ENCODE data around the gene ZNF292. TPM values are rescaled to one million over a fixed set of nuclear protein-coding genes. Genes with fewer than 3 reads are reported as not detected.

ZNF292 gene
- total RNA-seq, result 27.9 and 28.9 TPM in 2 replicates

GRCh38 chr6:87154993-87155841 is at the start of gene ZNF292:
ZNF292 (plus strand) TSS chr6:87155565; CDS start chr6:87155592, 27 bp downstream.

Other genes starting within 250 kb of the ZNF292 start
- gene HTR1E, start 218.0 kb upstream of the ZNF292 start, total RNA-seq, result not detected in 2 replicates
- gene CGA, start 60.5 kb upstream of the ZNF292 start, total RNA-seq, result not detected in 2 replicates
- gene SMIM8, start 167.0 kb downstream of the ZNF292 start, total RNA-seq, result 2.9 and 4.3 TPM in 2 replicates
- not detected in 2 replicates for gene GJB7, start 173.7 kb downstream of the ZNF292 start, total RNA-seq
- gene C6orf163, start 189.2 kb downstream of the ZNF292 start, total RNA-seq, result 1.4 TPM in 1 of 2 replicates, not detected in the other

All from tracheal epithelial cell (primary cell).